ENCODE results near the gene PLA2G5. TPM values are rescaled to one million over a fixed set of nuclear protein-coding genes. Genes with fewer than 3 reads are reported as not detected.

PLA2G5 gene
- total RNA-seq, 2 experiments from 2014 or later: not detected

- no peak overlapping the region for H3K27ac ChIP-seq (ENCODE audit: low read depth, low read length, poor library complexity, severe bottlenecking)
- no peak overlapping the region for H3K4me2 ChIP-seq (ENCODE audit: low read length)
- no peaks in the 10 kb centered on the region for H3K9me3 ChIP-seq (ENCODE audit: low read length)
- no peak for DNase-seq (ENCODE audit: low spot score)
- H3K4me1 ChIP-seq (ENCODE audit: insufficient read depth, low read length, poor library complexity, severe bottlenecking): no peaks in the 10 kb centered on the region
- POLR2A ChIA-PET: interaction anchor here (0.7 kb wide), 1 partner anchor 17 kb away, joined by 3 read pairs; no protein-coding TSS in a partner anchor
- no peak overlapping the region for H2AFZ ChIP-seq (ENCODE audit: low read length)
- intact Hi-C loops (cut with micrococcal nuclease; ENCODE audit: unreplicated experiment): no loop called here
- TF ChIP-seq CTCF (conservative IDR thresholded peaks at IDR 0.05; ENCODE audit: low read length): no peak
- TF ChIP-seq EZH2phosphoT487 (IDR thresholded peaks at IDR 0.05; ENCODE audit: borderline replicate concordance, low read depth, low read length): no peak
- CTCF ChIA-PET (ENCODE audit: unreplicated experiment): no interaction called here
- no peak overlapping the region for H3K4me3 ChIP-seq (ENCODE audit: low read depth, low read length, poor library complexity, severe bottlenecking)
- H4K20me1 ChIP-seq (ENCODE audit: insufficient read depth, low read length): no peaks in the 10 kb centered on the region
- no TSS peak for BruUV-seq (replicated peaks)
- H3K79me2 ChIP-seq (ENCODE audit: insufficient read depth, low read depth, low read length): no peaks in the 10 kb centered on the region
- no peaks in the 10 kb centered on the region for H3K36me3 ChIP-seq (ENCODE audit: insufficient read depth, low read length)
- no peaks in the 10 kb centered on the region for H3K9me2 ChIP-seq (ENCODE audit: insufficient read depth, low read length)
These were observed 1.4 kb downstream of the PLA2G5 start for GRCh38 chr1:20071416-20071815.

- Histone ChIP-seq H3K79me2 (ENCODE audit: insufficient read depth, low read depth, low read length) (no peaks in the 10 kb centered on the region), H2AFZ (ENCODE audit: low read length) (no peak overlapping the region), H4K20me1 (ENCODE audit: insufficient read depth, low read length) (no peaks in the 10 kb centered on the region), H3K9me2 (ENCODE audit: insufficient read depth, low read length) (no peaks in the 10 kb centered on the region), H3K9me3 (ENCODE audit: low read length) (no peaks in the 10 kb centered on the region), H3K27ac (ENCODE audit: low read depth, low read length, poor library complexity, severe bottlenecking) (no peak overlapping the region), H3K4me1 (ENCODE audit: insufficient read depth, low read length, poor library complexity, severe bottlenecking) (peaks cover 2% of the 10 kb centered on the region), H3K4me3 (ENCODE audit: low read depth, low read length, poor library complexity, severe bottlenecking) (no peak overlapping the region), H3K4me2 (ENCODE audit: low read length) (no peak overlapping the region), H3K36me3 (ENCODE audit: insufficient read depth, low read length) (no peaks in the 10 kb centered on the region)
- intact Hi-C loops (cut with micrococcal nuclease; ENCODE audit: unreplicated experiment): no loop called here
- ChIA-PET CTCF (ENCODE audit: unreplicated experiment) (no interaction called here), POLR2A (no interaction called here)
- no peak for DNase-seq (ENCODE audit: low spot score)
- no TSS peak for BruUV-seq (replicated peaks)
- TF ChIP-seq EZH2phosphoT487 (IDR thresholded peaks at IDR 0.05; ENCODE audit: borderline replicate concordance, low read depth, low read length) (no peak), CTCF (conservative IDR thresholded peaks at IDR 0.05; ENCODE audit: low read length) (no peak)
These were observed 2.8 kb downstream of the PLA2G5 start for GRCh38 chr1:20072771-20073170.

GRCh38 chr1:20073256-20073655, 3.3 kb downstream of the PLA2G5 start:
- Histone ChIP-seq H3K79me2 (ENCODE audit: insufficient read depth, low read depth, low read length) (no peaks in the 10 kb centered on the region), H3K9me3 (ENCODE audit: low read length) (no peaks in the 10 kb centered on the region), H3K36me3 (ENCODE audit: insufficient read depth, low read length) (no peaks in the 10 kb centered on the region), H3K27ac (ENCODE audit: low read depth, low read length, poor library complexity, severe bottlenecking) (no peak overlapping the region), H3K4me3 (ENCODE audit: low read depth, low read length, poor library complexity, severe bottlenecking) (no peak overlapping the region), H4K20me1 (ENCODE audit: insufficient read depth, low read length) (no peaks in the 10 kb centered on the region), H3K4me2 (ENCODE audit: low read length) (no peak overlapping the region), H2AFZ (ENCODE audit: low read length) (no peak overlapping the region), H3K4me1 (ENCODE audit: insufficient read depth, low read length, poor library complexity, severe bottlenecking) (peaks cover 7% of the 10 kb centered on the region), H3K9me2 (ENCODE audit: insufficient read depth, low read length) (no peaks in the 10 kb centered on the region)
- BruUV-seq (replicated peaks): no TSS peak
- intact Hi-C loops (cut with micrococcal nuclease; ENCODE audit: unreplicated experiment): no loop called here
- DNase-seq (ENCODE audit: low spot score): peak; percentile 19
- ChIA-PET POLR2A (interaction anchor here (1.0 kb wide), 1 partner anchor 59 kb away, joined by 3 read pairs; no protein-coding TSS in a partner anchor), CTCF (ENCODE audit: unreplicated experiment) (no interaction called here)
- TF ChIP-seq CTCF (conservative IDR thresholded peaks at IDR 0.05; ENCODE audit: low read length): no peak
- TF ChIP-seq EZH2phosphoT487 (IDR thresholded peaks at IDR 0.05; ENCODE audit: borderline replicate concordance, low read depth, low read length): no peak
